Measurements from ENCODE around the gene WDR4. TPM values are rescaled to one million over a fixed set of nuclear protein-coding genes. Genes with fewer than 3 reads are reported as not detected.

WDR4 gene
- total and polyA plus RNA-seq, 4 donors: 4.6 to 12.9 (median 9.2) TPM

DNA sequence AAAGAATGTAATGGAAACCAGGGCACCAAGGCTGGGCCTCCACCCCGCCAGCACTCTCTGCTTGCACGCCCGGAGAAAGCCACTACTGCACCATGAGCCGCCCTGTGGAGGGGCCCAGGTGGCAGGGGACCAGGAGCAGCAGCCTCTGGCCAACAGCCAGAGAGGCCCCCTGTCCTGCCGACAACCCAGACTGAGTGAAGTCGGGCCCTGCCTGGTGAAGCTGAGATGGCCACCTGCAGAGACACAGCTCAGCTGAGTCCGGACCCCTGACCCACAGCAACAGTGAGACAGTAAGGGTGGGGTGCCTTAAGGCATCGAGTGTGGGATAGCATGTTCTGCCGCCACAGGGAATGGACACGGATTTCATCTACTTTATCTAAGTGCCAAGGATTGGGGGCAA is 28.9 kb downstream of the WDR4 start:
- Histone ChIP-seq H3K4me3 (ENCODE audit: low read depth in 1 of 3, low read length in 3 of 3) (no peak overlapping the region), H3K9ac (ENCODE audit: low read depth in 1 of 2, low read length in 2 of 2) (no peak overlapping the region), H3K27me3 (ENCODE audit: control insufficient read depth in 4 of 4, insufficient read depth in 4 of 4, low read length in 3 of 4) (no peaks in the 10 kb centered on the region), H3K9me3 (ENCODE audit: control insufficient read depth in 4 of 4, low read length in 3 of 4) (no peaks in the 10 kb centered on the region), H3K4me1 (ENCODE audit: control insufficient read depth in 4 of 4, insufficient read depth in 4 of 4, low read length in 3 of 4) (peaks cover 0 to 3% (median 3%) of the 10 kb centered on the region in 4 donors), H3K27ac (ENCODE audit: low read depth in 1 of 2, low read length in 2 of 2) (no peak overlapping the region), H3K36me3 (ENCODE audit: control insufficient read depth in 4 of 4, insufficient read depth in 3 of 4, low read depth in 1 of 4, low read length in 3 of 4) (peaks cover 5 to 66% (median 29%) of the 10 kb centered on the region in 4 donors)
- no peak for TF ChIP-seq EGR1 (IDR thresholded peaks at IDR 0.05; ENCODE audit: low read depth in 2 of 2)
- TF ChIP-seq FOXA2 (IDR thresholded peaks at IDR 0.05): no peak
- no peak for TF ChIP-seq SP1 (IDR thresholded peaks at IDR 0.05)
- TF ChIP-seq, protein P1, sequence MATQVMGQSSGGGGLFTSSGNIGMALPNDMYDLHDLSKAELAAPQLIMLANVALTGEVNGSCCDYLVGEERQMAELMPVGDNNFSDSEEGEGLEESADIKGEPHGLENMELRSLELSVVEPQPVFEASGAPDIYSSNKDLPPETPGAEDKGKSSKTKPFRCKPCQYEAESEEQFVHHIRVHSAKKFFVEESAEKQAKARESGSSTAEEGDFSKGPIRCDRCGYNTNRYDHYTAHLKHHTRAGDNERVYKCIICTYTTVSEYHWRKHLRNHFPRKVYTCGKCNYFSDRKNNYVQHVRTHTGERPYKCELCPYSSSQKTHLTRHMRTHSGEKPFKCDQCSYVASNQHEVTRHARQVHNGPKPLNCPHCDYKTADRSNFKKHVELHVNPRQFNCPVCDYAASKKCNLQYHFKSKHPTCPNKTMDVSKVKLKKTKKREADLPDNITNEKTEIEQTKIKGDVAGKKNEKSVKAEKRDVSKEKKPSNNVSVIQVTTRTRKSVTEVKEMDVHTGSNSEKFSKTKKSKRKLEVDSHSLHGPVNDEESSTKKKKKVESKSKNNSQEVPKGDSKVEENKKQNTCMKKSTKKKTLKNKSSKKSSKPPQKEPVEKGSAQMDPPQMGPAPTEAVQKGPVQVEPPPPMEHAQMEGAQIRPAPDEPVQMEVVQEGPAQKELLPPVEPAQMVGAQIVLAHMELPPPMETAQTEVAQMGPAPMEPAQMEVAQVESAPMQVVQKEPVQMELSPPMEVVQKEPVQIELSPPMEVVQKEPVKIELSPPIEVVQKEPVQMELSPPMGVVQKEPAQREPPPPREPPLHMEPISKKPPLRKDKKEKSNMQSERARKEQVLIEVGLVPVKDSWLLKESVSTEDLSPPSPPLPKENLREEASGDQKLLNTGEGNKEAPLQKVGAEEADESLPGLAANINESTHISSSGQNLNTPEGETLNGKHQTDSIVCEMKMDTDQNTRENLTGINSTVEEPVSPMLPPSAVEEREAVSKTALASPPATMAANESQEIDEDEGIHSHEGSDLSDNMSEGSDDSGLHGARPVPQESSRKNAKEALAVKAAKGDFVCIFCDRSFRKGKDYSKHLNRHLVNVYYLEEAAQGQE (IDR thresholded peaks at IDR 0.05): no peak
- TF ChIP-seq NR2F2 (IDR thresholded peaks at IDR 0.05): no peak
- no peak for DNase-seq (ENCODE audit: low spot score)
- 94% methylated on average over 10 of the region's 10 CpGs for WGBS

DNA sequence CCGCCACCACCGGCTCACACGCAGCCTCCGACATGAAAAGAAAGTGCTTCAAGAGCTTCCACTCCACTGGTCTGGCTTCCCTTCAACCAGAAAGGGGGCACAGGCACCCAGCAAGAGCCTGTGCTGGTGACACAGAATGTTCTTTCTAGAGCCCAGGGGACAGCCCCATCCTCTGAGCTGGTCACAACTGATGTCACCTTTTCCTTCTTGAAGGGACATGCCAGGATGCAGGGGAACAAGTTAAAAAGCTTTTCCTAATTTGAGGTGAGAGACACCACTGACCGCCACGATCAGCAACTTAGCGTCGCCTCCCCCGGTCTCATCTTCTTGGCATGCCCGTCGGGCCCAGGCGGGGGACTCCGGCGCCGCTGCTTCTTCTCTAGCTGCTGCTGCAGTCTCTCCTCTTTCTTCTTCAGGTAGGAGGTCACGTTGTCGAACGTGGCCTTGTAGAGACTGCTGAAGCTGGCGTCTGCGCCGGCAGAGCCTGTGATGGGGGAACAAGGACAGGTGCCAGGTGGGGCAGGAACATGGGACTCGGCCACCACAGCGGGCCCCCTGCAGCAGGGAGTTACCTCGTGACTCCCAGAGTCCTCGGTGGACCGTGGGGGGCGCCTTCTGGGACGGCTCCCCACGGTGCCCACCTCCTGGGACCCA is 29.5 kb downstream of the WDR4 start:
- no peaks in the 10 kb centered on the region for H3K27me3 ChIP-seq (ENCODE audit: control insufficient read depth in 4 of 4, insufficient read depth in 4 of 4, low read length in 3 of 4)
- WGBS: 94% methylated on average over 29 of the region's 29 CpGs
- H3K27ac ChIP-seq (ENCODE audit: low read depth in 1 of 2, low read length in 2 of 2): no peak overlapping the region
- H3K4me3 ChIP-seq (ENCODE audit: low read depth in 1 of 3, low read length in 3 of 3): no peak overlapping the region
- H3K9ac ChIP-seq (ENCODE audit: low read depth in 1 of 2, low read length in 2 of 2): no peak overlapping the region
- H3K4me1 ChIP-seq (ENCODE audit: control insufficient read depth in 4 of 4, insufficient read depth in 4 of 4, low read length in 3 of 4): peaks cover 0 to 9% (median 6%) of the 10 kb centered on the region in 4 donors
- no peaks in the 10 kb centered on the region for H3K9me3 ChIP-seq (ENCODE audit: control insufficient read depth in 4 of 4, low read length in 3 of 4)
- TF ChIP-seq GABPA (IDR thresholded peaks at IDR 0.05 in 1 of 2, conservative IDR thresholded peaks at IDR 0.05 in 1 of 2) (no peak), HNF4G (IDR thresholded peaks at IDR 0.05) (no peak), RAD21 (IDR thresholded peaks at IDR 0.05) (no peak), NR2F2 (IDR thresholded peaks at IDR 0.05) (no peak), HNF4A (conservative IDR thresholded peaks at IDR 0.05) (no peak), FOXA1 (IDR thresholded peaks at IDR 0.05) (no peak), TAF1 (conservative IDR thresholded peaks at IDR 0.05) (no peak), EGR1 (IDR thresholded peaks at IDR 0.05; ENCODE audit: low read depth in 2 of 2) (no peak), JUND (IDR thresholded peaks at IDR 0.05) (no peak), FOXA2 (IDR thresholded peaks at IDR 0.05) (no peak), YY1 (IDR thresholded peaks at IDR 0.05) (no peak)
- TF ChIP-seq, protein P2, sequence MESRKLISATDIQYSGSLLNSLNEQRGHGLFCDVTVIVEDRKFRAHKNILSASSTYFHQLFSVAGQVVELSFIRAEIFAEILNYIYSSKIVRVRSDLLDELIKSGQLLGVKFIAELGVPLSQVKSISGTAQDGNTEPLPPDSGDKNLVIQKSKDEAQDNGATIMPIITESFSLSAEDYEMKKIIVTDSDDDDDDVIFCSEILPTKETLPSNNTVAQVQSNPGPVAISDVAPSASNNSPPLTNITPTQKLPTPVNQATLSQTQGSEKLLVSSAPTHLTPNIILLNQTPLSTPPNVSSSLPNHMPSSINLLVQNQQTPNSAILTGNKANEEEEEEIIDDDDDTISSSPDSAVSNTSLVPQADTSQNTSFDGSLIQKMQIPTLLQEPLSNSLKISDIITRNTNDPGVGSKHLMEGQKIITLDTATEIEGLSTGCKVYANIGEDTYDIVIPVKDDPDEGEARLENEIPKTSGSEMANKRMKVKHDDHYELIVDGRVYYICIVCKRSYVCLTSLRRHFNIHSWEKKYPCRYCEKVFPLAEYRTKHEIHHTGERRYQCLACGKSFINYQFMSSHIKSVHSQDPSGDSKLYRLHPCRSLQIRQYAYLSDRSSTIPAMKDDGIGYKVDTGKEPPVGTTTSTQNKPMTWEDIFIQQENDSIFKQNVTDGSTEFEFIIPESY (IDR thresholded peaks at IDR 0.05): no peak
- TF ChIP-seq, protein P3, sequence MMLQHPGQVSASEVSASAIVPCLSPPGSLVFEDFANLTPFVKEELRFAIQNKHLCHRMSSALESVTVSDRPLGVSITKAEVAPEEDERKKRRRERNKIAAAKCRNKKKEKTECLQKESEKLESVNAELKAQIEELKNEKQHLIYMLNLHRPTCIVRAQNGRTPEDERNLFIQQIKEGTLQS (IDR thresholded peaks at IDR 0.05): no peak
- TF ChIP-seq, protein P1 (IDR thresholded peaks at IDR 0.05): no peak
- TF ChIP-seq, protein P4, sequence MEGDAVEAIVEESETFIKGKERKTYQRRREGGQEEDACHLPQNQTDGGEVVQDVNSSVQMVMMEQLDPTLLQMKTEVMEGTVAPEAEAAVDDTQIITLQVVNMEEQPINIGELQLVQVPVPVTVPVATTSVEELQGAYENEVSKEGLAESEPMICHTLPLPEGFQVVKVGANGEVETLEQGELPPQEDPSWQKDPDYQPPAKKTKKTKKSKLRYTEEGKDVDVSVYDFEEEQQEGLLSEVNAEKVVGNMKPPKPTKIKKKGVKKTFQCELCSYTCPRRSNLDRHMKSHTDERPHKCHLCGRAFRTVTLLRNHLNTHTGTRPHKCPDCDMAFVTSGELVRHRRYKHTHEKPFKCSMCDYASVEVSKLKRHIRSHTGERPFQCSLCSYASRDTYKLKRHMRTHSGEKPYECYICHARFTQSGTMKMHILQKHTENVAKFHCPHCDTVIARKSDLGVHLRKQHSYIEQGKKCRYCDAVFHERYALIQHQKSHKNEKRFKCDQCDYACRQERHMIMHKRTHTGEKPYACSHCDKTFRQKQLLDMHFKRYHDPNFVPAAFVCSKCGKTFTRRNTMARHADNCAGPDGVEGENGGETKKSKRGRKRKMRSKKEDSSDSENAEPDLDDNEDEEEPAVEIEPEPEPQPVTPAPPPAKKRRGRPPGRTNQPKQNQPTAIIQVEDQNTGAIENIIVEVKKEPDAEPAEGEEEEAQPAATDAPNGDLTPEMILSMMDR (IDR thresholded peaks at IDR 0.05; ENCODE audit: low read depth, low read length, missing input control): no peak
- H3K36me3 ChIP-seq (ENCODE audit: control insufficient read depth in 4 of 4, insufficient read depth in 3 of 4, low read depth in 1 of 4, low read length in 3 of 4): peaks cover 3 to 60% (median 27%) of the 10 kb centered on the region in 4 donors
- DNase-seq (ENCODE audit: low spot score): no peak

Data from liver (tissue), 9 donors.